Endothelial cell of umbilical vein (primary cell): ENCODE data around the gene MAGEB17.

Experiments
- EZH2 ChIP-seq: IDR thresholded peaks from 2 replicates; pipeline ENCODE4 v1.6.1; 2012; ENCODE audit warnings: borderline replicate concordance, low read depth, mild to moderate bottlenecking, moderate library complexity, low read length, inconsistent platforms; ENCODE audit not compliant: severe bottlenecking
- GATA2 ChIP-seq: IDR thresholded peaks from 2 replicates; pipeline ENCODE4 v1.7.0; 2011; ENCODE audit warnings: low read depth, mild to moderate bottlenecking, moderate library complexity, mixed read lengths, low read length; ENCODE audit not compliant: insufficient read length, insufficient read depth
- JUN ChIP-seq: IDR thresholded peaks from 2 replicates; pipeline ENCODE4 v1.6.1; 2011; ENCODE audit warnings: borderline replicate concordance, low read depth; ENCODE audit not compliant: insufficient read length, insufficient read depth
- MYC ChIP-seq: IDR thresholded peaks from one replicate; pipeline ENCODE4 v1.6.1; 2011; ENCODE audit warnings: mild to moderate bottlenecking, low read depth, low read length
- POLR2A ChIP-seq: IDR thresholded peaks from 2 replicates; pipeline ENCODE4 v1.6.1; 2012; ENCODE audit warnings: low read depth, mild to moderate bottlenecking, control low read depth, low read length
- POLR2AphosphoS5 ChIP-seq: IDR thresholded peaks from 2 replicates; pipeline ENCODE4 v1.6.1; 2012; ENCODE audit warnings: low read depth, mild to moderate bottlenecking, control low read depth, low read length, moderate library complexity; ENCODE audit not compliant: insufficient read depth
- TF ChIP-seq, protein P1 (sequence below), 2 donors: IDR thresholded peaks; 1 replicate in 1 of 2; 2 replicates in 1 of 2; pipeline ENCODE4 v1.5.1; 2011; ENCODE audit warnings: low read length in 2 of 2, mild to moderate bottlenecking in 2 of 2, moderate library complexity in 2 of 2, control low read depth in 1 of 2, inconsistent platforms in 1 of 2, low read depth in 1 of 2; ENCODE audit not compliant: insufficient read depth in 1 of 2; ENCODE audit errors: extremely low read depth in 1 of 2
- TF ChIP-seq, protein P2 (sequence below): IDR thresholded peaks from 2 replicates; pipeline ENCODE4 v1.6.1; 2011; ENCODE audit not compliant: insufficient read depth, insufficient read length

DNA sequence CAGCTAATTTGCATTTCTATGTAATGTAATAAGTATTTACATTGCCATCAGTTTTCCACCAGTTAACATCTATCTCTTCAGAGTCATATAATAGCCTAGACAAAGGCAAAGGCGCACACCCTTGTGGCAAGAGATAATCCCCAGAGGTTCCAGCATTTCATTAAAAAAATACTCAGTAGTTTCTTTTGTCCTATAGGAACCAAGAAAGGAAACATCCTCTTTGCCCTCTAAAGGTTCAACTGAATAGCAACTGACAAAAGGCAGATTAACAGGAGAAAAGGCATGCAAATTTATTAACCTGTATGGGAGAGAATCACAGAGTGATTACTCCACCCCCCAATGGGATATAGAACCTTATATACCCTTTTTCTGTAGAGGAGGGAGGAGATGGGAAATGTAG lies 48.4 kb downstream of the MAGEB17 start:
- TF ChIP-seq, protein P1, sequence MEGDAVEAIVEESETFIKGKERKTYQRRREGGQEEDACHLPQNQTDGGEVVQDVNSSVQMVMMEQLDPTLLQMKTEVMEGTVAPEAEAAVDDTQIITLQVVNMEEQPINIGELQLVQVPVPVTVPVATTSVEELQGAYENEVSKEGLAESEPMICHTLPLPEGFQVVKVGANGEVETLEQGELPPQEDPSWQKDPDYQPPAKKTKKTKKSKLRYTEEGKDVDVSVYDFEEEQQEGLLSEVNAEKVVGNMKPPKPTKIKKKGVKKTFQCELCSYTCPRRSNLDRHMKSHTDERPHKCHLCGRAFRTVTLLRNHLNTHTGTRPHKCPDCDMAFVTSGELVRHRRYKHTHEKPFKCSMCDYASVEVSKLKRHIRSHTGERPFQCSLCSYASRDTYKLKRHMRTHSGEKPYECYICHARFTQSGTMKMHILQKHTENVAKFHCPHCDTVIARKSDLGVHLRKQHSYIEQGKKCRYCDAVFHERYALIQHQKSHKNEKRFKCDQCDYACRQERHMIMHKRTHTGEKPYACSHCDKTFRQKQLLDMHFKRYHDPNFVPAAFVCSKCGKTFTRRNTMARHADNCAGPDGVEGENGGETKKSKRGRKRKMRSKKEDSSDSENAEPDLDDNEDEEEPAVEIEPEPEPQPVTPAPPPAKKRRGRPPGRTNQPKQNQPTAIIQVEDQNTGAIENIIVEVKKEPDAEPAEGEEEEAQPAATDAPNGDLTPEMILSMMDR (IDR thresholded peaks at IDR 0.05; ENCODE audit: extremely low read depth in 1 of 2, insufficient read depth in 1 of 2, low read depth in 1 of 2, low read length in 2 of 2): no peak
- no peak for TF ChIP-seq EZH2
- TF ChIP-seq POLR2A: no peak
- no peak for TF ChIP-seq MYC
- no peak for TF ChIP-seq POLR2AphosphoS5
- no peak for TF ChIP-seq JUN
- TF ChIP-seq, protein P2, sequence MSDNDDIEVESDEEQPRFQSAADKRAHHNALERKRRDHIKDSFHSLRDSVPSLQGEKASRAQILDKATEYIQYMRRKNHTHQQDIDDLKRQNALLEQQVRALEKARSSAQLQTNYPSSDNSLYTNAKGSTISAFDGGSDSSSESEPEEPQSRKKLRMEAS: no peak
- TF ChIP-seq GATA2: no peak
